K562 (cell line): ENCODE data around the gene ALS2CL. TPM values are rescaled to one million over a fixed set of nuclear protein-coding genes. Genes with fewer than 3 reads are reported as not detected.

Source experiments
- ATAC-seq: fragments of 200-7000 bp; cut with Tn5 transposase; 3 replicates; pipeline ENCODE4 v1.9.1; 2020; ENCODE audit warnings: moderate library complexity
- BruUV-seq: library from RNA; stranded (reverse); fragments of 400-500 nt; replicated peaks from 2 replicates; lab custom pipeline; 2021; lab: Mats Ljungman, UMichigan
- CTCF ChIA-PET: fragments of 300-600 bp; formaldehyde crosslinking; extraction: SDS; loops from one replicate; lab custom pipeline; 2021; ENCODE audit warnings: low intra/inter-chr PET ratio; lab: Yijun Ruan, JAX
- POLR2A ChIA-PET: fragments of 300-600, 350-650 bp; sonication (Branson Sonifier 250); formaldehyde crosslinking; extraction: SDS; loops from one replicate; lab custom pipeline; 2021; ENCODE audit warnings: antibody characterized with exemption, inconsistent platforms; lab: Yijun Ruan, JAX
- DNase-seq, 4 experiments: peaks; one replicate each; pipeline versions ENCODE4 v3.0.0 to v3.0.0-alpha.2; 2011 to 2018; ENCODE audit warnings: low spot score in 3 of 4, mixed read lengths in 3 of 4; ENCODE audit errors: extremely low read depth in 1 of 4
- FAIRE-seq: peaks from 2 replicates; lab custom pipeline; 2011; peaks lifted over from hg19 to GRCh38; lab: Jason Lieb, UNC
- H2AFZ ChIP-seq: 2 replicates; pipeline ENCODE4 v1.6.0; 2011; ENCODE audit warnings: low read depth, low read length, control low read depth, inconsistent platforms
- H3K27ac ChIP-seq: fragments of 200-600 bp; 3 replicates; pipeline ENCODE4 v1.8.0; 2011; ENCODE audit warnings: low read depth, mild to moderate bottlenecking, control low read depth, inconsistent platforms, low read length, moderate library complexity, mixed read lengths; ENCODE audit errors: extremely low read depth
- H3K27me3 ChIP-seq, 2 experiments: fragments of 300-600 bp in 1 of 2; 2 replicates in 1 of 2; 3 replicates in 1 of 2; pipeline versions ENCODE4 v1.6.0 to v1.8.0; 2011; ENCODE audit warnings: inconsistent platforms in 2 of 2, low read length in 2 of 2, mild to moderate bottlenecking in 1 of 2, mixed read lengths in 1 of 2, moderate library complexity in 1 of 2; ENCODE audit not compliant: control insufficient read depth in 2 of 2, insufficient read depth in 2 of 2
- H3K36me3 ChIP-seq: fragments of 300-600 bp; 3 replicates; pipeline ENCODE4 v1.8.0; 2011; ENCODE audit warnings: mild to moderate bottlenecking, low read length, inconsistent platforms; ENCODE audit not compliant: control insufficient read depth, insufficient read depth
- H3K4me1 ChIP-seq, 2 experiments: fragments of 200-600 bp in 1 of 2; replicated peaks in 1 of 2; 2 replicates in 1 of 2; 3 replicates in 1 of 2; pipeline versions ENCODE4 v1.5.1 to v1.8.0; 2011; ENCODE audit warnings: inconsistent platforms in 2 of 2, low read length in 2 of 2, mild to moderate bottlenecking in 1 of 2, mixed read lengths in 1 of 2, moderate library complexity in 1 of 2; ENCODE audit not compliant: control insufficient read depth in 2 of 2, insufficient read depth in 2 of 2
- H3K4me2 ChIP-seq: 2 replicates; pipeline ENCODE4 v1.6.1; 2011; ENCODE audit warnings: low read length, control low read depth, inconsistent platforms, mixed read lengths; ENCODE audit not compliant: insufficient read depth
- H3K4me3 ChIP-seq: fragments of 200-600 bp; sonication (generic), shearing (Covaris generic); 2 replicates; pipeline ENCODE4 v1.5.1; 2016; ENCODE audit warnings: control low read depth, inconsistent platforms
- H3K79me2 ChIP-seq: fragments of 200-600 bp; 3 replicates; pipeline ENCODE4 v1.8.0; 2011; ENCODE audit warnings: low read length, inconsistent platforms; ENCODE audit not compliant: control insufficient read depth, insufficient read depth
- H3K9ac ChIP-seq, 2 experiments: 2 replicates each; pipeline versions ENCODE4 v1.6.0 to v1.6.1; 2011; ENCODE audit warnings: low read depth in 2 of 2, low read length in 2 of 2, control low read depth in 1 of 2, inconsistent platforms in 1 of 2, mild to moderate bottlenecking in 1 of 2, mixed read lengths in 1 of 2; ENCODE audit not compliant: insufficient read depth in 1 of 2
- H3K9me1 ChIP-seq: one replicate; pipeline ENCODE4 v1.6.0; 2011; ENCODE audit warnings: inconsistent platforms, mild to moderate bottlenecking, low read length, moderate library complexity; ENCODE audit not compliant: control insufficient read depth, insufficient read depth
- H3K9me3 ChIP-seq: replicated peaks from 2 replicates; pipeline ENCODE4 v1.5.1; 2011; ENCODE audit warnings: low read depth, low read length, inconsistent platforms; ENCODE audit not compliant: control insufficient read depth, insufficient read depth
- H4K20me1 ChIP-seq: replicated peaks from 2 replicates; pipeline ENCODE4 v1.6.1; 2011; ENCODE audit warnings: low read length, inconsistent platforms, mixed read lengths; ENCODE audit not compliant: control insufficient read depth, insufficient read depth
- CC2D1A ChIP-seq: fragments of 450-650 bp; IDR thresholded peaks from 2 replicates; pipeline ENCODE4 v1.6.1; 2017; ENCODE audit warnings: mild to moderate bottlenecking
- CEBPZ ChIP-seq: fragments of 150-350 bp; IDR thresholded peaks from 2 replicates; pipeline ENCODE4 v1.6.1; 2014; ENCODE audit warnings: low read depth, mild to moderate bottlenecking, low read length, borderline replicate concordance
- ETV1 ChIP-seq: fragments of 450-650 bp; conservative IDR thresholded peaks from 2 replicates; pipeline ENCODE4 v1.6.1; 2016; ENCODE audit warnings: missing genetic modification characterization, control low read depth, low read depth, missing compliant biosample characterization
- FOXK1 ChIP-seq: sonication (generic); formaldehyde crosslinking; IDR thresholded peaks from 2 replicates; pipeline ENCODE4 v1.8.0; 2022; ENCODE audit warnings: missing genetic modification reagents, mild to moderate bottlenecking, borderline replicate concordance
- GATAD2A ChIP-seq: fragments of 450-650 bp; IDR thresholded peaks from 2 replicates; pipeline ENCODE4 v1.6.1; 2017
- HNRNPK ChIP-seq: fragments of 200-400 bp; formaldehyde crosslinking; IDR thresholded peaks from one replicate; pipeline ENCODE4 v1.6.1; 2018; ENCODE audit warnings: mild to moderate bottlenecking, low read depth, low read length; ENCODE audit not compliant: poor library complexity, severe bottlenecking
- PHF20 ChIP-seq: fragments of 450-650 bp; IDR thresholded peaks from 2 replicates; pipeline ENCODE4 v1.6.1; 2018; ENCODE audit not compliant: partially characterized antibody
- PRPF4 ChIP-seq: fragments of 200-400 bp; formaldehyde crosslinking; IDR thresholded peaks from one replicate; pipeline ENCODE4 v1.6.1; 2017; ENCODE audit warnings: low read length, low read depth, mild to moderate bottlenecking; ENCODE audit not compliant: insufficient read depth, poor library complexity, severe bottlenecking
- SETDB1 ChIP-seq: IDR thresholded peaks from one replicate; pipeline ENCODE4 v1.6.1; 2012; ENCODE audit warnings: low read length, control low read depth, inconsistent platforms
- SMC3 ChIP-seq: conservative IDR thresholded peaks from 2 replicates; pipeline ENCODE4 v1.6.1; 2011; ENCODE audit warnings: low read depth, low read length, improper control_type of control experiment; ENCODE audit not compliant: insufficient read depth
- ZBTB17 ChIP-seq: fragments of 450-650 bp; formaldehyde crosslinking; IDR thresholded peaks from 2 replicates; pipeline ENCODE4 v1.4.0; 2020; ENCODE audit warnings: mild to moderate bottlenecking
- ZNF3 ChIP-seq: fragments of 250-450 bp; sonication (Bioruptor Pico); IDR thresholded peaks from 2 replicates; pipeline ENCODE4 v1.5.0; 2021; ENCODE audit warnings: mild to moderate bottlenecking, moderate library complexity
- ZNF717 ChIP-seq: fragments of 250-450 bp; sonication (Bioruptor Pico); IDR thresholded peaks from 2 replicates; pipeline ENCODE4 v1.5.0; 2021
- WGBS: fragments of 100-300 bp; shearing (Covaris generic); methylation state at CpG from one replicate; pipeline ENCODE4 v1.1.6; 2016; ENCODE audit warnings: low coverage, mixed read lengths; ENCODE audit not compliant: insufficient coverage; ENCODE audit errors: missing lambda C conversion rate; 5-methylcytosine and 5-hydroxymethylcytosine counted together
- in situ Hi-C: fragments of 300-500 bp; cut with MboI; formaldehyde crosslinking; loops from 4 replicates; pipeline ENCODE4 v1.15.0; 2018; ENCODE audit warnings: inconsistent platforms, mixed read lengths
- intact Hi-C: fragments of 100-400 bp; cut with micrococcal nuclease; formaldehyde crosslinking; loops from 2 replicates; pipeline ENCODE4 v1.14.2; 2022
- polyA plus RNA-seq, 8 experiments: library from polyadenylated mRNA; depleted of rRNA in 4 of 8; stranded (reverse) in 5 of 8; unstranded in 3 of 8; fragments of >200 nt; fragmentation: Nextera tagmentation in 2 of 8; fragmentation: Illumina TruSeq in 1 of 8; extraction: Ambion mirVana in 2 of 8; extraction: Trizol in 1 of 8; gene quantifications; 2 replicates each; pipeline versions ENCODE4 v1.2.1 to v1.2.3, GENCODE V29; 2011 to 2014; ENCODE audit warnings: inconsistent platforms in 1 of 8, missing spikeins in 1 of 8
- total RNA-seq, 7 experiments: library from RNA; depleted of rRNA in 6 of 7; stranded (reverse); fragments of >200 nt in 6 of 7; fragmentation: Illumina TruSeq in 2 of 7; extraction: Trizol in 2 of 7; gene quantifications; 2 replicates each; pipeline versions ENCODE4 v1.2.1 to v1.2.3, GENCODE V29; 2011 to 2021; ENCODE audit warnings: low replicate concordance in 1 of 7
- TF ChIP-seq, protein P1 (sequence below): fragments of 250-450 bp; sonication (Bioruptor Pico); IDR thresholded peaks from 2 replicates; pipeline ENCODE4 v1.9.0; 2021; ENCODE audit warnings: mild to moderate bottlenecking
- TF ChIP-seq, protein P2 (sequence below): fragments of 250-450 bp; sonication (Bioruptor Pico); IDR thresholded peaks from 2 replicates; pipeline ENCODE4 v1.8.0; 2022; ENCODE audit warnings: moderate library complexity, mild to moderate bottlenecking, inconsistent platforms

The ALS2CL gene
- total and polyA plus RNA-seq, 9 of the 15 experiments (the other 6 are each of a cell fraction or from before 2014, with no cell fraction given) = 0.03 to 0.13 (median 0.05) TPM; not detected in 3

GRCh38 chr3:46708401-46709156 lies 15.1 kb upstream of the ALS2CL start:
- Histone ChIP-seq H3K79me2 (no peaks in the 10 kb centered on the region), H3K9me3 (no peaks in the 10 kb centered on the region), H3K4me2 (no peak overlapping the region), H2AFZ (no peak overlapping the region), H3K4me3 (no peak overlapping the region), H3K4me1 (no peaks in the 10 kb centered on the region), H3K9me1 (no peaks in the 10 kb centered on the region), H3K9ac (0 out of 4 replicates have a peak overlapping the region, but pooled peaks of 1 of the 2 experiments have one; percentile 37), H4K20me1 (peaks cover 33% of the 10 kb centered on the region), H3K36me3 (no peaks in the 10 kb centered on the region), H3K27me3 (peaks cover 11 to 54% of the 10 kb centered on the region in 2 experiments; a peak in 4 of 5 replicates), H3K27ac (no peak overlapping the region)
- FAIRE-seq (no peak), DNase-seq (no peak), ATAC-seq (no peak)
- BruUV-seq = no TSS peak
- in situ Hi-C loops = no loop called here
- intact Hi-C loops = loop anchor here (10.0 kb wide), 2 partner anchors 286 to 666 kb away; no protein-coding TSS in a partner anchor
- 2% methylated on average over 11 of the region's 11 CpGs for WGBS
- CTCF ChIA-PET = no interaction called here
- TF ChIP-seq, protein P1, sequence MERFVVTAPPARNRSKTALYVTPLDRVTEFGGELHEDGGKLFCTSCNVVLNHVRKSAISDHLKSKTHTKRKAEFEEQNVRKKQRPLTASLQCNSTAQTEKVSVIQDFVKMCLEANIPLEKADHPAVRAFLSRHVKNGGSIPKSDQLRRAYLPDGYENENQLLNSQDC (CRISPR knock-in tag) = no peak
- no peak for TF ChIP-seq ETV1 (tag)
- TF ChIP-seq SETDB1 = no peak
- no peak for TF ChIP-seq HNRNPK
- TF ChIP-seq PRPF4 = no peak
- no peak for TF ChIP-seq ZNF3
- TF ChIP-seq ZBTB17 (CRISPR knock-in tag) = no peak
- no peak for TF ChIP-seq PHF20
- TF ChIP-seq, protein P2, sequence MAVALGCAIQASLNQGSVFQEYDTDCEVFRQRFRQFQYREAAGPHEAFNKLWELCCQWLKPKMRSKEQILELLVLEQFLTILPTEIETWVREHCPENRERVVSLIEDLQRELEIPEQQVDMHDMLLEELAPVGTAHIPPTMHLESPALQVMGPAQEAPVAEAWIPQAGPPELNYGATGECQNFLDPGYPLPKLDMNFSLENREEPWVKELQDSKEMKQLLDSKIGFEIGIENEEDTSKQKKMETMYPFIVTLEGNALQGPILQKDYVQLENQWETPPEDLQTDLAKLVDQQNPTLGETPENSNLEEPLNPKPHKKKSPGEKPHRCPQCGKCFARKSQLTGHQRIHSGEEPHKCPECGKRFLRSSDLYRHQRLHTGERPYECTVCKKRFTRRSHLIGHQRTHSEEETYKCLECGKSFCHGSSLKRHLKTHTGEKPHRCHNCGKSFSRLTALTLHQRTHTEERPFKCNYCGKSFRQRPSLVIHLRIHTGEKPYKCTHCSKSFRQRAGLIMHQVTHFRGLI (CRISPR knock-in tag) = no peak
- TF ChIP-seq ZNF717 (CRISPR knock-in tag) = no peak
- TF ChIP-seq GATAD2A = no peak
- no peak for TF ChIP-seq SMC3
- no peak for TF ChIP-seq CEBPZ
- no peak for TF ChIP-seq CC2D1A
- no peak for TF ChIP-seq FOXK1 (CRISPR knock-in tag)
- POLR2A ChIA-PET = interaction anchor here (0.6 to 1.7 kb wide), 6 partner anchors 12 to 345 kb away, joined by 3 to 11 read pairs (median 4); no protein-coding TSS in a partner anchor
